ENCODE data around the gene ZNF827.

Gene ZNF827

DNA sequence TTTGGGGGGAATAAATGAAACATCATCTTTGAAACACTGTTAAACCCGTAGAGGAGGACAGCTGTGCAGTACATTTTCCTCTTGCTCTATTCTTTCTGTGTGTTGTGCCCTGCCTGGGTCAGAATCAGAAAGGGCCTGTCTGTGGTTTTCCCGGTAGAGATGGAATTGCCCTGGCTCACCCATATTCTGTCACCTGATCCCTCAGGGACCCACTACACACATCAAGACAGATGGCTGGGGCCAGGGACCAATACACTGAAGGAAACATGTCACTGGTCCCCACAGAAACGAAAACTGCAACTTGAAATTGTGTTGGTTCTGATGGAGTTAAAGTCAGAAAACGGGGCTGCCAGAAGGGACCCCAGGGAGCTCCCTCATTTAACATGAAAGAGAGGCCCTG, 114.9 kb downstream of the ZNF827 start:
- DNase-seq: peak; percentile 53

- DNase-seq: no peak
These were observed 116.0 kb downstream of the ZNF827 start for GRCh38 chr4:145822581-145822980.

GRCh38 chr4:145822181-145822580, 116.4 kb downstream of the ZNF827 start:
- no peak for DNase-seq

DNA sequence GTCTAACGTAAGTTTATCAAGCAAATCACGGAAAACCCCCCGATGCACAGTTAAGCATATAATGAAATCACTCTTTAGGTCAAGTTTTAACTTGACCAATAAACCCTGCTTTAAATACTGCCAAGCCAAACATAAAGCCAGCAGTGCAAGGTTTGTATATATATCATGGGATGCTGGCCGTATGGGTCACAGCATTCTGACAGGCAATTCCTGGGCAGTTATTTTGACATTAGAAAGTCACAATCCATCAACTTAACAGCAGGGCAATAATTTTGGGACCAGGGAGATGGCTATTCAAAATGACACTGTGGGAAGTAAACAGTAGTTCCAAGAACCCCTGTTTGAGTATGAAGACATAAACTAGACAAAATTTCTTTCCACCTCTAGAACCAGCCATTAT, 116.9 kb downstream of the ZNF827 start:
- no peak for DNase-seq

GRCh38 chr4:145820407-145820806, 118.2 kb downstream of the ZNF827 start:
- peak; percentile 41 for DNase-seq

GRCh38 chr4:145819853-145820181, 118.8 kb downstream of the ZNF827 start:
- DNase-seq: peak; percentile 94

GRCh38 chr4:145819101-145819852, 119.3 kb downstream of the ZNF827 start:
- peak; percentile 43 for DNase-seq

- DNase-seq: no peak
These were observed 120.6 kb downstream of the ZNF827 start for GRCh38 chr4:145818011-145818410.

DNA sequence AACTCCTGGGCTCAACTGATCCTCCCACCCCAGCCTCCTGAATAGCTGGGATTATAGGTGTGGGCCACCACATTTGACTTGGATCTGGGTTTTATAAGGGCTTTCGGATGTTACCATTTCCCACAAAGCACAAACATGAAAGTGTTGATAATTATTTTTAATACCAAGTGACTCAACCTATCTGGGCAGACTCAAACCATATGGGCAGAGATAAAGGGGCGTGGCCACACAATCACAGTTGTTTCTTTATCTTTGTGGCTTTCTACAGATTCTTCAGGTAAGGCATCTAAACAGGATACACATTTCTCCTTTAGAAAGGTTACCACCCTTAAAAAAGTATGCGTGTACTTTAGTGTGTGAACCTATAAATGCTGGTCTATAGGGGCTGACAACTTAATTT, 122.5 kb downstream of the ZNF827 start:
- no peak for DNase-seq

DNA sequence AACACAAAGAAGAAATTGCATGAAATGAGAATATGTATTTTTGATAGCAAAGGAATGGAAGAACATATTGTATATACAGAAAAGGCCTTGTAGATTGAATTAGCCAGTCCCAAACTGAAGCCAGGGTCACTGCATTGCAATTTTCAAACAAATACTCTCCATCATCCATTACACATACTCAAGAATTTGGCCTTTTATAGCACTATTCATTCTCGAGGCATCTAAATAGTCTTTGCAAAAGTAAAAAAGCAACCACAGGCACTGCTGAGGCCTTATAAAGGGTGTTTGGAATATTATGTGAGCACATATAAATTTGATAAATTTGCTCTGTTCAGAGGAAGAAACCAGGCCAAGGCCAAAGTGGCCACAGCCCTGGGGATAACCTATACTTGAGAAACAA, 123.0 kb downstream of the ZNF827 start:
- DNase-seq: no peak

DNA sequence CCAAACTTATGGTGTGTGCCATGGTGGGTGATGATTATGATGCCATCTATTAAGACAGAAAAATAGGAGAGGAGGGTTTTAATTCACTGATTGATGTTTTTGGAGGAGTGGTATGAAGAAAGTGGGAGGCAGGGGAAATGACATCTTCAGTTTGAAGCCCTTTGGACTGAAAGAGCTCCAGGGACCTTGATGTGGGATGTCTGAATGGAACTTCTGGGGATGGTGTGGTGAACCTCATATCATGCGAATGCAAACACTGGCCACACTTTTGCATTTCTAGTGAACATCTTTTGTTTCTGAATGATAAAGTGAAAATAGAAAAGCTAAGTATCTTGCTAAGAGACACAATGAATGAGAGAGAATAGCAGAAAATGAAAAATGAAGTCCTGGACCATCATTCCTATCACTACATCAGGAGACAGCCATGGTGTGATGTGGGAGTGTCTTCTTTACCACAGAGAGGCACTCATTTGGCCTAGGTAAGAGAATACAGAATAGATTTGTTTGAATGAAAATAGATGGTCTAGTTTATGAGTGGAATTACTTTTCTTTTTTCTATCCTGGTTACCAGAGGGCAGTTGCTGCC, 123.5 kb downstream of the ZNF827 start:
- DNase-seq: no peak

DNA sequence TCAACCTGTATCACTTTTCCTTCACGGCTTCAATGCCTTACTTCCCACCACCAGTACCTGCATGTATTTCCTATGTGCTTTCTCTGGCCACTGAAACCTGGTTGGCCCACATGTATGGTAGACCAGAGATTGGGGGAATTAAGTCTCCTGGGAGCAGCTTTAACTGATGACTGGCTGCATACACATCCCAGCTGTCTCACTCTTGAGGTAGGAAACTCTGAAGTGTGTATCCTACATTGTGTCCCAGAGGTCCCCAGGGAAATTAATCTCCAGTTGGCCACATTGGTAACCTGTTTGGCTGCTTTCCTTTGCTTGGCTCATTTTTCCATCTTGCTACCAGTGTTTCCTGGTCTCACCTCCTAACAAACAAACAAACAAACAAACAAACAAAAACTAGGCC, 124.4 kb downstream of the ZNF827 start:
- no peak for DNase-seq

DNA sequence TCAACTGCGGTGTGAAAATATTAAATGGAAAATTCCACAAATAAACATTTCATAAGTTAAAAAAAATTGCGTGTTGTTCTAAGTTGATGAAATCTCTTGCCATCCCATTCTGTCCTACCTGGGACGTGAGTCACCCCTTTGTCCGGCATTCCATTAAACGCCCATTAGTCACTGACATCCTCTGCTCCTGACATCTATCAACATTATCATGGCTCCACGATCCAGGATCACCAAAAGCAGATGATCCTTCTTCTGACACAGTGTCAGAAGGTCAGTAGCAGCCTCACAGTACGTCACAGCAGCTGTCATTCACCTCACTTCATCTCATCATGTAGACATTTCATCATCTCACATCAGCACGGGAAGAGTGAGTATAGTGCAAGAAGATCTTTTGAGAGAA, 125.7 kb downstream of the ZNF827 start:
- DNase-seq: no peak

- no peak for DNase-seq
These were observed 129.6 kb downstream of the ZNF827 start for GRCh38 chr4:145808848-145809512.

DNA sequence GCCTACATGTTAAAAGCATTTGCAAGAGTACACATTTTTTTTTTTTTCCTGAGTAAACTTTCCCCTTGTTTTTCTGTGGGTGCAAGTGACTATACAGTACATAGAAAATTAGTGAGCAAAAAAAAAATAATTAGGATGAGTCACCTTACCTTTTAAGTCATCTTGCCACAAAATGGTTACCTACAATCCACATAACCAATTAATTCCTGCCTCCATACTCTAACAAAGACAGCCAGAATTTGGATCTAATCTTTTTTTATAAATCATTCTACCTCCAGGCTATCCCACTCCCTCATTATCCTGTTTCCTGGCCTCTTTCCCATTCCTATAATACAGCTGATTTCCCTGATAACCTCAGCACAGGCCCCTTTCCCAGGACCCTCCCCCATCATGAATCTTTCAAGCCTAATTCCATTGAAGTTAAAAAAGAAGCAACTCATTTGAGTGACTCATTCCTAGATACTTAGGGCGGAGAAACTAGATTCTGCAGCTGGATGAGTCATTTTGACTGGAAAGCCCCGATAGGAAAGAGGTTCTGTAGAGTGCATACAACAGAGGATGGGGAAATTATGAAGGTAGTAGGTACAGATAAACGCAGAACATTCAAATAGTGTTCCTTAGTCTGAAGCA, 130.5 kb downstream of the ZNF827 start:
- no peak for DNase-seq

- no peak for DNase-seq
These were observed 133.1 kb downstream of the ZNF827 start for GRCh38 chr4:145805490-145805889.

DNA sequence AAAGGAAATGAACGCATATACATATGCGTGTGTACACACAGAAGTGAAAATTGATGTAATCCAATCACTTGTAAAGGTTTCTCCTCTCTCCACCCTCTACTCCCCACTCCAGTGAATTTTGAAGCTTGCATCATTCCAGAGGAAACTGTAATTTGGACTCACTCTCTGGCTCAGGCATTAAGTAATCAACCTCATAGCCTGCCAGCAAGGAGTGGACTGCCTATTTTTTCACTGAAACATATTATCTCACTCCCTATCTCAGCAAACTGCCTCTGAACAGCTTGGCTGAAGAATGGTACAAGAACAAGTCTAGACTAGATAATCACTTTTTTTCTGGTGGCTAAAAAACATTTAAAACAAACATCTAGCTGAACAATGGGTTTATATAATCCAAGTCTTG, 134.5 kb downstream of the ZNF827 start:
- DNase-seq: no peak

DNA sequence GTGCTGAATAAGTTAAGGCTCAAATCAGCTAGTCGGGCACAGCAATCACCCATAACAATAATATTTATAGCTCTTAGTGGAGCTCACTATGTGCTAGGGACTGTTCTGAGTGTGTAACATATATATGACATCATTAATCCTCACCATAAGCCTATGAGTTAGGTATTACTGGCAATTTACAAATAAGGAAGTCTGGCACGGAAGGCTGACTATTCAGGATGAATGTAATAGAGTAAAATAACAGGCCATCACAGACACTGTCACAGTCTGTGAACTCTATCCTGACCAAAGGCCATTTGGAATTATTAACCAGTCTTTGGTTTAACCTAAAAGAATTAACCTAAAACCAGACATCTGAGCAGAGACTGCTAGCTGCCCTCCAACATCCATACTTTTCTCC, 139.4 kb downstream of the ZNF827 start:
- DNase-seq: no peak

DNA sequence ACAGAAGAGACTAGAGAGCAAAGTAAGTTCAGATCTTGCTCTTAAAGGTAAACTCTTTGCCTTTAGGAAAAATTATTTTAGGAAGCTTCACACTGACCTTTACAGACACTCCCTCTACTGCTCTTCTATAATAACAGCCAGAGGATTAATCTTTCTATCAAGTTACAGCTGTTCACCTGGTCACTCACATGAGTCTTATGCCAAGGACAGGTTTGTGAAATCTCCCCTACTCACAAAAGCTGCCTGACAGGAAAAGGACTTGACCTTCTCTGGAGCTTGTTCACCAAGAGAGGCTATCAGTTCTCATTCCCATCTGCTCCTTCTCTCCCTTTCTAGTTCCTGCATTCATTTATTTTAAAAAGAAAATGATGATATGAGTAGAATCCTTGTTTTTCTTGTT, 141.3 kb downstream of the ZNF827 start:
- DNase-seq: no peak

DNA sequence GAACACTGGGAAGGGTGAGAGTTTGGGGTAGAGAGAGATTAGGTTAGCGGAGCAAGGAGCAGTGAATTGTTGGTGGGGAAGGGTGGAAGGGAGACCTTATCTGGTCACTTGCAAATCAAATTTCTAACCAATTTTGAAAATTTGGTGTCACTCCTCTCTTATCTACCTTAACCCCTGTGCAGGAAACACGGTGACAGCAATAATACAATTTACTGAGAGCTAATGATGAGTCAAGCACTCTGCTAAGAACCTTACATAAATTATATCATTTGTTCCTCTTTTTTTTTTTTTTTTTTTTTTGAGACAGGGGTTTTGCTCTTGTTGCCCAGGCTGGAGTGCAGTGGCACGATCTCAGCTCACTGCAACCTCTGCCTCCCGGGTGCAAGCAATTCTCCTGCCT, 142.3 kb downstream of the ZNF827 start:
- DNase-seq: no peak

DNA sequence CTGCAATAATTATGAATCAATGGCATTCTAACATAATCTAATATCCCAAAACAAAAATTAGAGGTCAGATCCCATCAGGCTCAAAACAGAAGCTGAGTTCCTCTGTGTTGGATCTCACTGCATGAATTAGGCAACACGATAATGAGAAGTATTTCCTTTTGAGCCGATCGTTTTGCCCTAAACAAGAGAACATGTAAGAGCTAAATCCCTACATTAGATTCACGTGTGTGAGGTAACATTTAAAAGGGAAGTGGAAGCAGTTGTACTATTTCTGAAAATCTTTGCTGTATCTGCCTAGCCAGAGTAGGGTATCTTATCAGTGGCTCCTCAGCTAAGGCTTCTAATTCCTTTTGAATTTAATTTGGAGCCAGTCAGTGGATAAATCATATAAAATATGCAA, 143.1 kb downstream of the ZNF827 start:
- no peak for DNase-seq

DNA sequence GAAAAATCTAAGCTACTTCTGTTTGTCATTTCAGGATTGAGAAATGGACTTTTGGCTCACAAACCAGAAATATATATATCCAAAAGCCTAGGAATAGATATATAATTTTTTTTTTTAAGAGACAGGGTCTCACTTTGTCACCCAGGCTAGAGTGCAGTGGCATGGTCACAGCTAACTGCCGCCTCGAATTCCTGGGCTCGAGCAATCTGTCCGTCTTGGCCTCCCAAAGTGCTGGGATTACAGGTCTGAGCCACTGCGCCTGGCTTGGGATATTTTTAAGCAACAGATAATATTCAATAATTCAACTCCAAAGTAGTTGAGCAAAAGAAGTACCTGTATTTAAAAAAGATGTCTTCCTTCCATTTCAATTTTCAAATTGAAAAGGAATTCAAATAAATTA, 146.2 kb downstream of the ZNF827 start:
- no peak for DNase-seq

DNA sequence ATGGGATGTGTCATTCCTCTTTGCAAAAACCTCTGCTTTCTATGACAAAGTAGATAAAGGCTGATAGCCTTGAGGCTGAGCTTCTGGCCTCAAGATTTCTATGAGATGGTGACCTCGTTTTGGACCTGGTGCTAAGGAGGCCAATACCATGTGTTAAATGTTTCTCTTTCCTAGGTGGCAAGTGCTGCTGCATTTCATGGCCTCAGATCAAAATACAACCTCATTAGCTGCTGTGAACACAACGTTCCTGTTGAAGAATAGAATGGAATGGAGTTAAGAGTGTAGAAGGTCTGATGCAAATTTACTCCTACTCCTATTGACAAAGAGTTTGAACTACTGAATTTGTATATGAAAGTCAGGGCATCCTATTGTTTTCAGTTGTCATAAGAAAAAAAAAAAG, 146.6 kb downstream of the ZNF827 start:
- no peak for DNase-seq

GRCh38 chr4:145788755-145789154, 149.9 kb downstream of the ZNF827 start:
- DNase-seq: no peak
